Inflammatory macrophage (primary cell): ENCODE data around the gene RAD51.
A peak's percentile ranks its signal among the peaks of the same experiment; 100 is the strongest.

Experiments
- DNase-seq, 2 donors: peaks; one replicate each; pipeline ENCODE4 v3.0.0-alpha.2; 2020 to 2022

The RAD51 gene

DNA sequence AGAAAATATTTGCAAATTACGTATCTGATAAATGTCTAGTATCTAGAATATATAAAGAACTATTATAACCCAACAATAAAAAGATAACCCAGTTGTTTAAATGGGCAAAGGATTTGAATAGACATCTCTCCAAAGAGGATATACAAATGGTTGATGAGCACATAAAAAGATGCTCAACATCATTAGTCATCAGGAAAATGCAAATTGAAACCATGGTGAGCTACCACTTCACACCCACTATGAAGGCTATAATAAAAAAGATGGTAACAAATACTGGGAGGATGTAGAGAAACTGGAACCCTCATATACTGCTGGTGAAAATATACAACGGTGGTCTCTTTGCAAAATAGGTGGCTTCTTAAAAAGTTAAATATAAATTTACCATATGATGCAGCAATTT, 28.0 kb downstream of the RAD51 start:
- DNase-seq, result no peak

DNA sequence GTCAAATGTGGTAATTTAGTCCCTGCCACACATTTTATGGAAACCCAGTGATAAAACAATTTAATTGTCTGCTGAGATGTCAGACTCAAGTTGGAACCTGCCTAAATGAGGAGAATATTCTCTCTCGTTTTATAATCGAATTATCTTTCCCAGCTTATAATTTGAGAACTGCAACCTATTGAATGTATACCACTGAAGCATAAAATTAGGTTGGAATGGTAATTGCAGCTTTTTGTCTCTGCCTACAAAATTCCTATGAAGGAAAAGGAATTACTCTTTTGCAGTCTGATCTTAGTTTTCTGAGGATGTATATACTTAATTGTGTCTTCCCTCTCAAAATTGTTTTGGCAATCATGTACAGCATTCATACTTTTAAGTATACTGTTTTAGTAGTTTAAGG, 28.9 kb downstream of the RAD51 start:
- no peak for DNase-seq

DNA sequence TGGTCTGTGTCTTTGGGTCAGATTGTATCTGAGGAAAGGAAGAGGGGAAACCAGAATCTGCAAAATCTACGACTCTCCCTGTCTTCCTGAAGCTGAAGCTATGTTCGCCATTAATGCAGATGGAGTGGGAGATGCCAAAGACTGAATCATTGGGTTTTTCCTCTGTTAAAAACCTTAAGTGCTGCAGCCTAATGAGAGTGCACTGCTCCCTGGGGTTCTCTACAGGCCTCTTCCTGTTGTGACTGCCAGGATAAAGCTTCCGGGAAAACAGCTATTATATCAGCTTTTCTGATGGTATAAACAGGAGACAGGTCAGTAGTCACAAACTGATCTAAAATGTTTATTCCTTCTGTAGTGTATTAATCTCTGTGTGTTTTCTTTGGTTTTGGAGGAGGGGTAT, 36.1 kb downstream of the RAD51 start:
- no peak for DNase-seq

DNA sequence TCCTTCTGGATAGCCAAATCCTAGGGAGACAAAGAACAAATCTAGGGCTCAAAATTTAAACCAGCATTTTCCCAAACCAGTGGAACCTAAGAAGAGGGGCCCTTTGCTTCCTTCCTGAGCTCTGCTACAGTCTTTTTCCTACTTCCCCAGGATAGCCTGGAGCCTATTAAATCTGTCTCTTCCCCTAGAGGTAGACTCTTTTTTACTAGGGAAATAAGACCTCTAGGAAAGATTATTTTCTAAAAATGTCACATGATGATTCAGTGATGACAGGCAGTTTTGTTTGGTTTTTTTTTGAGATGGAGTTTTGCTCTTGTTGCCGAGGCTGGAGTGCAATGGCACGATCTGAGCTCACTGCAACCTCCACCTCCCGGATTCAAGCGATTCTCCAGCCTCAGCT, 41.6 kb downstream of the RAD51 start:
- DNase-seq, result no peak

DNA sequence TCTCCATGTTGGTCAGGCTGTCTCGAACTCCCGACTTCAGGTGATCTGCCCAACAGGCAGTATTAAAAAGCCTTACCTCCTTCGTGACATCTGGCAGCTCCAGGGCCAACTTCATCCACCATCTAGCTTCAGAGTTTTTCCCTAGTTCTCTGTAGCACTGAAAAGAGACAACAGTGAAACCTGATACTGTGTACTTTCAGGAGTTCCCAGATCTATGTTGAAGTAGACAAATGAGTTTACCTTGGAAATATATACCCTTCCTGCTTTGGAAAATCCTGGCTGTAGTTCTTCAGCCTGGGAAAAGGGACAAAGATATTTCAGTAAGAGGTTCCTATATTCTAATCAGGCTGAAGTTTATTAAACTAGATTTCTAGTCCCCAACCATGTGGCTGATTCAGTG, 42.1 kb downstream of the RAD51 start:
- DNase-seq, result no peak

DNA sequence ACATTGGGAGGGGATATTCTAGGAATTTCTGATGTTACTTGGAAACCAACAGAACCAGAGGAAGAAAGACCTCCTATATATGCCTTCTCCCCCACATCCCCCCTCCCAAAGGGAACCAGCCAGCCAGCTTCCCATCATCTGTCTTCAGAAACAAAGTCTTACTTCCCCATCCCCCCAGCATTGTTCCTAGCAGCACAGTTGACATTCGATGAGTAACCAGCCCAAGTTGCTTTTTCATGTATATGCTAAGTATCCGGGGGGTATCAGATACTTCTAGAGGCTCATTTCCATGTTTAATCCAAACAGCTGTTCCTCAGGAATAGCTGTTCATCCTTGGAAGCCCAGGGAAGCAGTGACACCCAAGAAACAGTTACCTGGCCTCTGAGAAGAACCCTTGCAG, 44.1 kb downstream of the RAD51 start:
- no peak for DNase-seq

DNA sequence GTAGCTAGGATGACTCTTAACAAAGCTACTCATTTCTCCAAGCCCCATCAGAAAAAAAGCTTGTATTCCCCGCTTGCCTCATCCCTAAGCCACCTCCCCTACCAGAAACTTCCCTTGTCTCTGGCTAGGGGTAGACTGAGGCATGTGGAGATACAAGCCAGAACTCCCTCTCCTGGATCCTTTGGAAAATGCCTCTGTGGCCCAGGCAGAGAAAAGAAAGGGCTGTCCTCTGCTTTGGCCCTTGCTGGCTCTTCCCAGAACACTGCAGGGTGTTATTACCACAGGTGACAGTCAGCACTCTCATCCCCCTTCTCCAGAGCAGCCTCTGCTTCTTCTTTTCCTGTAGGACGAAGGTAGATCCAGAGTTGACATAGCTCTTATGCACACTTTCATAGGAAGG, 44.9 kb downstream of the RAD51 start:
- DNase-seq, result no peak

DNA sequence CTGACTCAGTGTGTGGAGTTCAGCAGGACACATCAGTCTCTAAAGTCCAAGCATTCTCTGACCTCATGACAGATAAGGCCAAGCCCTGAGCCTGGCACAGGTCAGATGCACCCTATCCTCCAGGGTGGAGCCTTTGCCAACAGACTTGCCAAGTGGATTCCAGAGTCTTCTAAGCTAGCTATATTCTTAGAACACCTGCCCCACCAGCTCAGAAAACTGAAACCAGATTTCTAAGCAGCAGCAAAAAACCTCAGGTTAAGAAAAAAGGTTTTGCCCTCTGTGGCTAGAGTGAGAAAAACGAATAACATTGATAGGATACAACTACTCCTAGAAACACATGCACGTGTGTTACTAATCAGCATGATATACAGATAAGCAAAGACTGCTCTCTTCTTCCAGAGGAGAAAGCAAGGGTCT, 48.5 kb downstream of the RAD51 start:
- DNase-seq, result no peak

DNA sequence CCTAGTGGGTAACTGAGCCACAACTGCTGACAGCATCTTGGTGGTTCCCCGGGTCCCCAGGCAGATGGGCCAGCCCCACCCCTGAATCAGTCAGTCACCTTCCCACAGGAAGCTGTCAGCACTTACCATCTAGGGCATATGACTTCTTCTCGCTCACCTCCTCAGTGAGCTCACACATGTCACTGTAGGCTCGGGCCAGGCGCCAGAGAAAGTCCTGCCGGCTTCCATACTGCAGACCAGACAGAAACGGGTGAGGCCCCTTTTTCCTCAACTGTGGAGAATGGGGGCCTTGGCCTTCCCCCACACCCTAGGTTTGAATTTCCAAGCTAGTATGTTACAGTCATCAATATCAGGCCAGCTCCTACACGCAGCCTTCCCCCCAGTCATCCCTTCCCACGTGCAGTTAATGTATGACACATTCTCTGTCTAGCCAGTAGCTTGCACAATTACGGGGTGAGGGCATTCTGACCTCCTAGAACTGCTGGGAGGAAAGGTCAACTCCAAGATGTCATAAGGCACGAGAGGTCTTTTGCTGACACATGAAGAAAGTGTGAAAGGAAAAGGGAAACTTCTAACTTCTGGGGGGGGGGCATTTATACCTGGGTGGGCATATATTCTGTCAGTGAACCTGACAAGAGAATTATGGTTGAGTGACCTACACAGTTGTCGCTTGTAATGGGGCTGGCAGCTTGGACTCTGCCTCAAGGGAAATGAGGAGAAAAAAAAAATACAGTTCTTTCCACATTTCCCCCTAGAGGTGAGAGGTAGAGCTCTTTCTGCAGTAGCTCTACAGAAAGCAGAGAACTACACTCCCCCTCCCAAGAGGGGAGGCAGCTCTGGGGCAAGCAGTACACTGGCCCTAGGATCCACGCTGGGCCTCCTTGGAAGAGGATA, 49.2 kb downstream of the RAD51 start:
- peak; percentile 96 for DNase-seq

DNA sequence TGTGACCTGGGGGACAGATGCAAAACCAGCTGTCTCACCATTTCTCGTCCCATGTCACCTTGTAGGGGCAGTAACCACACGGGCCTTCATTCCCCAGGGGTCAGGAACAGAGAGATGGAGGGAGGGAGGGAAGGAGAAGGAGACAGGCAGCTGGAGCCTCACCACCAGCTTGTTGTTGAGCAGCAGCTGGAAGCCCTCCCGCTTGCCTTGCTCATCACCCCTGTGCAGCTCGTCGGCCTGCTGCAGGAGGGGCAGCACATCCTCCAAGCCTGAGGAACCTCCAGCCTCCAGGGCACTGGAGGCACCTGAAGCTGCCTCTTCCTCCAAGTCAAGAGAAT, 49.8 kb downstream of the RAD51 start:
- no peak for DNase-seq

DNA sequence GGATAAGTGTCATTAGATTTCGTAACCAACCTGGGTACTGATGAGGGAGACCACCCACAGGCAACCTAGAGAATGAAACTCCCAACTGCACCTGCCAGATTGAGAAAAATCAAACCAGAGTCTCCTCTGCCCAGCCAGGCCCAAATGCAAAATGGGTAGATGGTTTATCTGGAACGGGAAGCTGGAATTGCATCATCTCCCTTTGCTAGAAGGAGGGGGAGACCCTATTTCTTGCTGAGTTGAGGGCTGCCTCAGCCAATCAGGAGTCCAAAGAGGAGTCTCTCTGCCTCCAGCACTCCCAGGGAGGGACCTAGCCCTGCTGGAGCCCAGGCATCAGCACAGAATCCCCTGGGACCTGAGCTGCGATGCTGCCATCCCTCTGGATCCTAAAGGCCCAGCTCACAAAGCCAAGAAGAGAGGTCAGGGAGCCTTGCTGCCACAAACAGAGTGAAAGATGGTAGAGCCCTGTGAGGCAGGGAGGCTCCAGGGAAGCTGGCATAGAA, 52.0 kb downstream of the RAD51 start:
- DNase-seq, result peak; percentile 69 to 72

DNA sequence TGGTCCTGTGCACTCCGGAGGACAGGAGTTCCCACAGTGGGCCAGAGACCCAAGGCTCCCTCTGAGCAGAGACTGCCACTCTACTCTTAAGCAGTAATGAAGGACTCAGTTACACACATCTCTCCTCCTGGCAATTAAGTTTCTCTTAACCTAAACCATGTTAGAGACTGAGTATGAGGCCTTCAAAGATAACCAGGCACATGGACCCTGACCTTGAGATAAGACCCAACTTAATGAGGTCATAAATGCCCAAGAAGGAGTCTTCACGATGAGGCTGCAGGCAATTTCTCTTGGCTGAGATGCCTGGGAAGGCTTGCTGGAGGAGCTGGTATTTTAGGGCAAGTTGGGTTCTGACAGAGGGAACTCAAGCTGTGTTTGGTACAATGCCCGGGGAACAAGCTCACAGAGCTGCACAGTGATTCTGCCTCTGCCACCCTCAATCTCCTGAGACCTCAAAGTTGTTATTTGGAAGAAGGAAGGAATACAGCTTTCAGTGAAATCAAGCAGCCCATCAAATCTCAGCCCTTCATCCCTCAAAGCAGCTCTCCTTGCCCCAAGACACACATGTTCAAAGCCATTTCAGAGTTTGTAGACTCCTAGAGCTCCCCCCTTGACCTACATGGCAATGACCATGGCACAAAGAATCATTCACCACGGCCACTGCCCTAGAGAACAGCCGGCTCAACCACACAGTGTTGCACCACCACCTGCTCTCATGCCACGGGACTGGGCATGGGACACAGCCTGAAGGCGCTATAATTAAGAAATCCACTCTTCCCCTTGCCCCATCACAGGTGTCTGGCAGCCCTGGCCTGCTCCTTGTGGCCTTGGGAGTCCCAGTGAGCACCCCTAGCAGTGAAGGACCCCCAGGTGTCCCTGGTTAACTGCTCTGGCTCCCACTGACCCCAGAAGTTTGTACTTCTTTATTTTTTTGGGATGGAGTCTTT, 53.0 kb downstream of the RAD51 start:
- DNase-seq, result peak; percentile 84 to 89

DNA sequence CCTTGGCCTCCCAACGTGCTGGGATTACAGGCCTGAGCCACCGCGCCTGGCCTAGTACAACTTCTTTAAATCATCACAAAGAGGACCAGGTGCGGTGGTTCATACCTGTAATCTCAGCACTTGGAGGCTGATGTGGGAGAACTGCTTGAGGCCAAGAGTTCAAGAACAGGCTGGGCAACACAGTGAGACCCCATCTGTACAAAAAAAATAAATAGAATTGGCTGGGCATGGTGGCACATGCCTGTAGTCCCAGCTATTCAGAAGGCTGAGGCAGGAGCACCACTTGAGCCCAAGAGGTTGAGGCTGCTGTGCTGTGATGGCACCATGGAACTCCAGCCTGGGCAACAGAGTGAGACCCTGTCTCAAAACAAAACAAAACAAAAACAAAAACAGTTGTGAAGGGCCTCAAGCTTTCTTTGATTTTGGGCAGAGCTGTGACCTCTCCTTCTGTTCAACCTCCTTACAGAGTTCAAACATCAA, 54.2 kb downstream of the RAD51 start:
- DNase-seq, result no peak

DNA sequence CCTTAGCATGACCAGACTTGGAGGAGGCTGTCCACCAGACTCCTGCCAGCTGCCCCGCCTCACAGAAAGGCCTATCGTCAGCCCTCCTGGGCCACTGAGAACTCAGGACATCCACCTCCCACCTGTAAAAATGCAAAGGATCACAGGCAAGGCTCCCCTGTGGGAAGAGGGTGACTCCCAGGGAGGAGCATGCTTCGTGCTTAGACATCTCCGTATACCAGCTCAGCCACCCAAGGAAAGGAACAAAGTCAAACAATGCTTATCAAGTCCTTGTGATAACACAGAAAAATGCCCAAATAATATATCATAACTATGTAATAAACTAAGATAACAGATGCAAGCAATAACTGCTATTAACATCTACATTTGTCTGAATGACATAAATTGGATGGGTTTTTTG, 55.9 kb downstream of the RAD51 start:
- no peak for DNase-seq

DNA sequence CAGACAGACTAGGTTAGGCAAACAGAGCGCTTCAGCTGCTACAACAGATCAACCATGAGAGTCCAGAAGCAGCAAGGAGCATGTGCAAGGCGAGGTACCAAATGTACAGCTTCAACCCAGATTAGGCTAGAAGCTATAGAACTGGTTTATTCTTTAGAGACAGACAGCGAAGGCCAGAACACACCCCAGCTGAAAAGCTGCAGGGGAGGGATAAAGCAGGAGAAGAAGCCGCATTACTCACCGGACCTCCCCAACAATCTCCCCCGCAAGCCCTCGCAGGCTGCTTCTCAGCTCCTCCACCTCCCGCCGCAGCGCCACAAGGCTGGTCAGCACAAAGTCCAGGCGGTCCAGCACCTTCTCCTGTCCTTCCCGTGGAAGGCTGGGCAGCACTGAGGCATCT, 56.8 kb downstream of the RAD51 start:
- no peak for DNase-seq

DNA sequence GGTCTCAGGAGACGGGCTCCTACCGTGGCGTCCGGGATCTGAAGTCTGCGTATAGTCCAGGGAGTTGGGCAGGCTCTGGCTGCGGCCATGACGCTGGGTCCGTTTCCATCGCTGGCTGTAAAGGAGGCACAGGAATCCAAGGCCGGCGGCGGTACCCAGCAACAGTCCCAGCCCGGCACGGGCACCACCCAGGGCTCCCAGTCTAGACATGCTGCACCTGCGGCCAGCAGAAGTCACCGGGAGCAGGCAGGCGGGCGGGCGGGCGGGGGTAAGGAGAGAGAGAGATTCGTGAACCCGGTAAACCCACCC, 59.6 kb downstream of the RAD51 start:
- DNase-seq, result no peak

DNA sequence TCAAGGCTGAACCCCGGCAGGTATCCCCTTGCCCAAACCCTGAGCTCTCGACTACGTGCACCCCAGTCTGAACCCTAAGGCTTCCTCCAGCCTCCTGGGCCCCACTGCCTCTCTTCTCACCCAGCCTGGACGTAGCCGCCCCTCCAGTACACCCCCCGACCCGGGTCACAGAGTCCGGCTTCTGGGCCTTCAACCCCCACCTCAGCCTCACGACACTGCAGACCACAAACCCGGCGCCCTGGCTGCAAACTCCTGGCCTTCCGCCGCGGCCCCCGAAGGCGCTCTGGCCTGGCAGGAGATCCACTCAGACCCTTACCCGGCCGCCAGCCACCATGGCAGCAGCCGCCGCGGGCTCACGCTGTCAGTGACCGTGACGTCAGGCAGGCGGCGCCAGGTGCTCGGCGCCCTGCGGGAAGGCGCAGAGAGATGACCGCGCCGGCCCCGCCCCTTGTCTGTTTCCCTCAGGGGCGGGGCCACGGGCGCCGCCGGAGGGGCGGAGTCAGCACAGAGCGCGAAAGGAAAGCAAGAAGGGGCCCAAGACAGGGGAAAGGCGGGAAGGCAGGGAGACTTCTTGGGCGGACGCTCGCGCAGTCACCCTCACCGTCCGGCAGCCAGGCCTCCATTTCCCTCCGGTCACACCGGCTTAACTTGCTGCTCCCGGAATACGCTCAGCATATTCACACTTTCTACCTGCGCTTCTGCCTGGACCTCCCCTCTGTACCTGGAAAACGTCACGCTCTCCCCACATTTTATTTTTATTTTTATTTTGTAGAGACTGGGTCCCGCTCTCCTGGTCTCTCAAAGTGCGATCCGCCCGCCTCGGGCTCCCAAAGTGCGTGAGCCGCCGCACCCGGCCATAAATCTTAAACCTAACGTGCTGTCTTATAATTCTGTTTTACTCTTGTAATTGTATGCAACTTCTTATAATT, 60.2 kb downstream of the RAD51 start, which contains the start of gene RMDN3:
RMDN3 (minus strand) TSS at position 372 of the 929 bp plus-strand sequence. CDS start 471 bp downstream, outside the sequence.
- peak; percentile 95 to 96 for DNase-seq

DNA sequence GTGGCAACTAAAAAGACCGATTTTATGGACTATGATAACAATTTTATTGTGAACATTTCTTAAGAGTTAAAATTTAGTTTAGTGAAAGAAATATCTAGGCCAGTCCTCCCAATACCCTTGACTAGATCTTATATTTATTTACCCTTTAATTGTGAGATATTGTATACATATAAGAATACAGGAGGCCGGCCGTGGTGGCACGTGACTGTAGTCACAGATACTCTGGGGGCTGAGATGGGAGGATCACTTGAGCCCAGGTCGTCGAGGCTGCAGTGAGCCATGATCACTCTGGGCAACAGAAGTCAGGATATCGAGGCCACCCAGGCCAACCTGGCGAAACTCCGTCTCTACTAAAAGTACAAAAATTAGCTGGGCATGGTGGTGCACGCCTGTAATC, 60.8 kb downstream of the RAD51 start:
- DNase-seq, result no peak

DNA sequence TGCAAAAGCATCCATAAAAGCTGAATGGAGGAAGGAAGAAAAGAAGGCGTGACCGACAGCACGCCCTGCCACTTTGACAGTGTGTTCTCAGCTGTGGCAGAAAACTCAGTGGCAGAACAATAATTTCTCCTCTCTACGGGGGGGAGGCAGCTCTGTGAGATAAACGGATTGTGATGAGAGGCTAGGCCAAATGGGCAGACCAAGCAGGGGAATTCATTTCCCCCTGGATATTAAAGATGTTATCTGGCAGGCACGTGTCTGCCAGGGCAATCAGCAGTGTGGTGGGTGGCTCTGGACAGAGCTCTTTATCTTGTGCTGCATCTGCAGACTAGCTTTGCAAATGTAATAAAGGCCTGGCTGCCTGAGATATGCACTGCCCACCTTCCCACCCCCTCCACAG, 62.0 kb downstream of the RAD51 start:
- no peak for DNase-seq

DNA sequence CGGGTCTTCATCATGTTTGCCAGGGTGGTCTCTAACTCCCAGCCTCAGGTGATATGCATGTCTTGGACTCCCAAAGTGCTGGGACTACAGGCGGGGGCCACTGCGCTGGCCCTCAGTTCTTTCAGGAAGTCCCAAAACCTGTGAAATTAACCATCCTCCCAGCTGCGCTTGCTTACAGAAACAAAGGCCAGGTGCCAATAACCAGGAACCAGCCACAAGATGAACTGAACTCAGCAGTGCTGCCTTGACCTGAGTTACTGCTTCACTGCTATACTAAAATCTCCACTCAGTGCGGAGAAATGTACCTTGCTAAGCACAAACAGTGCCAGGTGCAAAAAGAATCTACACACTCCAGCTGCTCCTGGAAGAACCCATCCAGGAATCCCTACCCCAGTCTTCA, 65.0 kb downstream of the RAD51 start:
- no peak for DNase-seq

DNA sequence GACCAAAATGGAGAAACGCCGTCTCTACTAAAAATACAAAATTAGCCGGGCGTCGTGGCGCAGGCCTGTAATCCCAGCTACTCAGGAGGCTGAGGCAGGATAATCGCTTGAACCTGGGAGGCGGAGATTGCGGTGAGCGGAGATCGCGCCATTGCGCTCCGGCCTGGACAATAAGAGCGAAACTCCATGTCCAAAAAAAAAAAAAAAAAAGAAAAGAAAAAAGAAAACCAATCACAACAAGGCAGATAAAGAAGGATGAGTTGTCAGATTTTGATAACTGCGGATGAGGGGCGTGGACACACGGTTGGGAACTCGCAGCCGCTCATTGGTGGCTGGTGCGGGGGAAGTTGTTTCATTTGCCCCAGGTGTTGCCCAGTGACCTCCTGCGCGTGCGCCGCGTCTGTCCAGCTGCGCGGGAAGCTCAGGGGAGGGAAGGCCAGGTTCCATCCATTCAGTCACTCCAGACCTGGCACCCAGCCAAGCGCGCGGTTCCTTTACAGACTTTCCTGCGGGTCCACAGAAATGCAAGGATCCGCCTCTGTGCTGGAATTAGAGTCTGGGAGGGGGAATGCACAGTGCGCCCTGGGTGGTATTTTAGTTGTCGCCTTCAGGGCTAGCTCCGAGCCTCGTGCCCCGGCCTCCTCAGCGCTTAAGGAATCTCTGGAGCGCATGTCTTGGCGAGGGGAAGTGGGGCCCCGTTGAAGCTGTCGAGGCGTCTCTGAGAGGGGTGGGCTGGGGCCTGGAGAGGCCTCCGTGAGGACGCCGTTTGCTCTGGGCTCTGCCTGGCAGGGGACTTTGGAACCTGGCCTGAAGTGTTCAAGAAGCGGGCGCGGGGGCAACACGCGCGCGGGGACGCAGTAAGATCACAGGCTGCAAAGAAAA, 68.2 kb downstream of the RAD51 start:
- peak; percentile 31 to 32 for DNase-seq
